Germinal center (tissue), 1 donor: ENCODE results near the gene CDK4.
A peak's percentile ranks its signal among the peaks of the same experiment; 100 is the strongest.
"Not testable (repeated sequence)": the region's sequence is repeated elsewhere in the genome, so short reads cannot be mapped to it uniquely, and the experiment has no call there.

ENCODE experiments used
- DNase-seq: peaks from one replicate; pipeline ENCODE4 v3.0.0; 2012; ENCODE audit warnings: mixed read lengths, low spot score

The CDK4 gene

GRCh38 chr12:57724936-57725740 lies 27.0 kb downstream of the CDK4 start:
- no peak for DNase-seq

GRCh38 chr12:57724003-57724935 lies 27.8 kb downstream of the CDK4 start:
- no peak for DNase-seq

- DNase-seq = no peak
Observed at GRCh38 chr12:57723630-57723962, 28.5 kb downstream of the CDK4 start.

- no peak for DNase-seq
Observed at GRCh38 chr12:57722716-57723629, 29.1 kb downstream of the CDK4 start.

- DNase-seq = not testable (repeated sequence)
Observed at GRCh38 chr12:57721846-57722608, 30.1 kb downstream of the CDK4 start.

GRCh38 chr12:57720606-57721595 lies 31.2 kb downstream of the CDK4 start:
- no peak for DNase-seq

- DNase-seq = no peak
Observed at GRCh38 chr12:57719777-57720605, 32.1 kb downstream of the CDK4 start.

- DNase-seq = no peak
Observed at GRCh38 chr12:57718641-57719528, 33.2 kb downstream of the CDK4 start.

GRCh38 chr12:57717846-57718640 lies 34.1 kb downstream of the CDK4 start:
- DNase-seq = no peak

- DNase-seq = no peak
Observed at GRCh38 chr12:57717131-57717530, 35.0 kb downstream of the CDK4 start.

GRCh38 chr12:57716305-57716704 lies 35.8 kb downstream of the CDK4 start:
- DNase-seq = no peak

- no peak for DNase-seq
Observed at GRCh38 chr12:57715786-57716185, 36.3 kb downstream of the CDK4 start.

GRCh38 chr12:57715036-57715748 lies 36.9 kb downstream of the CDK4 start:
- peak; percentile 79 for DNase-seq

- DNase-seq = no peak
Observed at GRCh38 chr12:57713209-57713608, 38.9 kb downstream of the CDK4 start.

GRCh38 chr12:57712701-57713100 lies 39.4 kb downstream of the CDK4 start:
- no peak for DNase-seq

- DNase-seq = no peak
Observed at GRCh38 chr12:57708296-57708695, 43.8 kb downstream of the CDK4 start.

- DNase-seq = no peak
Observed at GRCh38 chr12:57707250-57707649, 44.9 kb downstream of the CDK4 start.
